ENCODE data around the gene BATF3.
"Not testable (repeated sequence)": the region's sequence is repeated elsewhere in the genome, so short reads cannot be mapped to it uniquely, and the experiment has no call there.

The BATF3 gene

DNA sequence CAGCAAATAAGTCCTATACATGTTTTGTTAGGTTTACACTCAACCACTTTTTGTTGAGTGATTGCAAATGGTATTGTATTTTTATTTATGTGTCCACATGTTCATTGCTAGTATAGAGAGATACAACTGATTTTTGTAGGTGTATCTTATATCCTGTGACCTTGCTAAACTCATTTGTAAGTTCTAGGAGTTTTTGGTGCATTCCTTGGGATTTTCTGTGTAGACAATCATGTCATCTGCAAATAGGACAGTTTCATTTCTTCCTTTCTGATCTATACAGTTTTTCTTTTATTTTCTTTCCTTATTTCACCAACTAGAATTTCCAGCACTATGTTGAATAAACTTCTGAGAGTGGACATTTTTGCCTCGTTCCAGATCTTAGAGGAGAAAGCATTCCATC lies 16.5 kb upstream of the BATF3 start:
- no peaks in the 10 kb centered on the region for H3K27me3 ChIP-seq (ENCODE audit: insufficient read depth, low read length, poor library complexity, severe bottlenecking)
- no peaks in the 10 kb centered on the region for H3K9me2 ChIP-seq (replicated peaks; ENCODE audit: low read depth, low read length)
- H3K4me3 ChIP-seq (ENCODE audit: low read length, poor library complexity, severe bottlenecking), result no peak overlapping the region
- no peaks in the 10 kb centered on the region for H4K20me1 ChIP-seq (ENCODE audit: insufficient read depth, low read length, poor library complexity, severe bottlenecking)
- no peaks in the 10 kb centered on the region for H3F3A ChIP-seq (ENCODE audit: low read depth)
- H3K79me2 ChIP-seq (ENCODE audit: insufficient read depth, low read length), result no peaks in the 10 kb centered on the region
- H2AFZ ChIP-seq (ENCODE audit: low read length), result no peak overlapping the region
- no peaks in the 10 kb centered on the region for H3K9me3 ChIP-seq (ENCODE audit: insufficient read depth, low read depth, low read length)
- no peak overlapping the region for H3K9ac ChIP-seq (ENCODE audit: low read depth, low read length, poor library complexity, severe bottlenecking)
- no peak overlapping the region for H3K4me2 ChIP-seq (ENCODE audit: low read depth, low read length, poor library complexity, severe bottlenecking)
- TF ChIP-seq, protein P1, sequence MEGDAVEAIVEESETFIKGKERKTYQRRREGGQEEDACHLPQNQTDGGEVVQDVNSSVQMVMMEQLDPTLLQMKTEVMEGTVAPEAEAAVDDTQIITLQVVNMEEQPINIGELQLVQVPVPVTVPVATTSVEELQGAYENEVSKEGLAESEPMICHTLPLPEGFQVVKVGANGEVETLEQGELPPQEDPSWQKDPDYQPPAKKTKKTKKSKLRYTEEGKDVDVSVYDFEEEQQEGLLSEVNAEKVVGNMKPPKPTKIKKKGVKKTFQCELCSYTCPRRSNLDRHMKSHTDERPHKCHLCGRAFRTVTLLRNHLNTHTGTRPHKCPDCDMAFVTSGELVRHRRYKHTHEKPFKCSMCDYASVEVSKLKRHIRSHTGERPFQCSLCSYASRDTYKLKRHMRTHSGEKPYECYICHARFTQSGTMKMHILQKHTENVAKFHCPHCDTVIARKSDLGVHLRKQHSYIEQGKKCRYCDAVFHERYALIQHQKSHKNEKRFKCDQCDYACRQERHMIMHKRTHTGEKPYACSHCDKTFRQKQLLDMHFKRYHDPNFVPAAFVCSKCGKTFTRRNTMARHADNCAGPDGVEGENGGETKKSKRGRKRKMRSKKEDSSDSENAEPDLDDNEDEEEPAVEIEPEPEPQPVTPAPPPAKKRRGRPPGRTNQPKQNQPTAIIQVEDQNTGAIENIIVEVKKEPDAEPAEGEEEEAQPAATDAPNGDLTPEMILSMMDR (conservative IDR thresholded peaks at IDR 0.05; ENCODE audit: low read length), result no peak
- no peak for TF ChIP-seq EZH2phosphoT487 (IDR thresholded peaks at IDR 0.05; ENCODE audit: borderline replicate concordance)
- H3K36me3 ChIP-seq (ENCODE audit: insufficient read depth, low read length), result no peaks in the 10 kb centered on the region
- no peaks in the 10 kb centered on the region for H3K4me1 ChIP-seq (ENCODE audit: insufficient read depth, low read length, poor library complexity, severe bottlenecking)

DNA sequence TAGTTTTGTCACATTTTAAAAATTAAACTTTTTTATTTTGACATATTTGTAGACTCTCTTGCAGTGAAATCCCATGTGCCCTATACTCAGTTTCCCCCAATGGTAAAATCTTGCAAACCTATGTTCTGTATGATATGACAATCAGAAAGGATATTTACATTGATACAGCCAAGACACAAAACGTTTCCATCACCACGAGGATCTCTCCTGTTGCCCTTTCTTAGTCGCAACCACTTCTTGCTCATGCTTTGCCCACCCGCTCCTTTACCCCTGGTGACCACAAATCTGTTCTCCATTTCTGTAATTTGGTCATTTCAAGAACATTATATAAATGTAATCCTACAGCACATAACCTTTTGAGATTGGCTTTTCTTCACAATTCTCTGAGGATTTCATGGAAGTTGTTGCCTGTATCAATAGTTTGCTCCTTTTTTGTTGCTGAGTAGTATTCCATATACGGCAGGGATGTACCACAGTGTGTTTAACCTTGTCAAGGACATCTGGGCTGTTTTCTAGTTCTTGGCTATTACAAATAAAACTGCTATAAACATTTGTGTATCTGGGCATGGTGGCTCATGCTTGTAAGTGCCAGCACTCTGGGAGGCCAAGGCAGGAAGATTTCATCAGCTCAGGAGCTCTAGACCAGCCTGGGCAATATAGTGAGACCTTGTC lies 14.0 kb upstream of the BATF3 start:
- TF ChIP-seq EZH2phosphoT487 (IDR thresholded peaks at IDR 0.05; ENCODE audit: borderline replicate concordance), result no peak
- no peaks in the 10 kb centered on the region for H4K20me1 ChIP-seq (ENCODE audit: insufficient read depth, low read length, poor library complexity, severe bottlenecking)
- H3K27me3 ChIP-seq (ENCODE audit: insufficient read depth, low read length, poor library complexity, severe bottlenecking), result no peaks in the 10 kb centered on the region

DNA sequence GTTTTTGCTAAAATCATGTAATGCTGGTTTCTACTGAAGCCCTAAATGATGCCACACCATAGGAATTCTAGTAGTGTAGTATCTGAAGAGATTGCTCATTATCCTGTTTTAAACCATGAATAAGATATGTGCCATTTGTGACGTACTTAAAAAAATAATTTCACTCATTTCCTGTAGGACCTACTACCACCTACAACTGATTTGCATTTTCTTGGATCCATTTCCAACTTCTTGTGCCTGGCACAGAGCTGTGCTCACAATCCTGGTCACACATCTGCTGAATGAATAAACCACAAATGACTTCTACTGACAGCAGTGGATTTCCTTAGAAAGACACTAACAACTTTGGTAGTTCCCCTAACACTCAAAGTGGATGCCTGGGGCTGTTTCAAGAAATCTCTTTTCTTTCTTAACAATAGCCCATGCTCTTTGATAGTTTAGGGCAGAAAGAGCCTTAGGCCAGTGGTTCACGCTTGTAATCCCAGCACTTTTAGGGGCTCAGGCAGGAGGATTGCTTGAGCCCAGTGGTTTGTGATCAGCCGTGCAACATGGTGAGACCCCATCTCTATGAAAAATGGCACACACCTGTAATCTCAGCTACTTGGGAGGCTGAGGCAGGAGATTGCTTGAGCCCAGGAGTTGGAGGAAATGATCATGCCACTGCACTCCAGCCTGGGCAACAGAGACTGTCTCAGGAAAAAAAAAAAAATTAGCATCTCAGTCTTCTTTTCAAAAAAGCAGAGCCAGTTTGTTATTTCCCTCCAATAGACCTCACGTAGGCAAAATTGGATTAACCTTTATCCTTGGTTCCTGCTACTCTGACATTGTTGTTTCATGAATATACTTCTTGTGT lies 13.0 kb upstream of the BATF3 start:
- Histone ChIP-seq H3K27me3 (ENCODE audit: insufficient read depth, low read length, poor library complexity, severe bottlenecking) (no peaks in the 10 kb centered on the region), H3F3A (ENCODE audit: low read depth) (no peaks in the 10 kb centered on the region), H3K4me1 (ENCODE audit: insufficient read depth, low read length, poor library complexity, severe bottlenecking) (no peaks in the 10 kb centered on the region), H3K79me2 (ENCODE audit: insufficient read depth, low read length) (no peaks in the 10 kb centered on the region), H3K4me3 (ENCODE audit: low read length, poor library complexity, severe bottlenecking) (no peak overlapping the region), H3K4me2 (ENCODE audit: low read depth, low read length, poor library complexity, severe bottlenecking) (no peak overlapping the region), H3K9me3 (ENCODE audit: insufficient read depth, low read depth, low read length) (no peaks in the 10 kb centered on the region), H3K9me2 (replicated peaks; ENCODE audit: low read depth, low read length) (no peaks in the 10 kb centered on the region), H4K20me1 (ENCODE audit: insufficient read depth, low read length, poor library complexity, severe bottlenecking) (no peaks in the 10 kb centered on the region), H3K36me3 (ENCODE audit: insufficient read depth, low read length) (no peaks in the 10 kb centered on the region), H2AFZ (ENCODE audit: low read length) (no peak overlapping the region), H3K9ac (ENCODE audit: low read depth, low read length, poor library complexity, severe bottlenecking) (no peak overlapping the region)
- TF ChIP-seq, protein P1 (conservative IDR thresholded peaks at IDR 0.05; ENCODE audit: low read length), result no peak
- no peak for TF ChIP-seq EZH2phosphoT487 (IDR thresholded peaks at IDR 0.05; ENCODE audit: borderline replicate concordance)

More for the DNA sequence above, 14.0 kb upstream of the BATF3 start:
- H3K9me3 ChIP-seq (ENCODE audit: insufficient read depth, low read depth, low read length), result no peaks in the 10 kb centered on the region
- no peaks in the 10 kb centered on the region for H3K9me2 ChIP-seq (replicated peaks; ENCODE audit: low read depth, low read length)
- no peaks in the 10 kb centered on the region for H3F3A ChIP-seq (ENCODE audit: low read depth)
- H3K4me2 ChIP-seq (ENCODE audit: low read depth, low read length, poor library complexity, severe bottlenecking), result no peak overlapping the region
- H3K9ac ChIP-seq (ENCODE audit: low read depth, low read length, poor library complexity, severe bottlenecking), result no peak overlapping the region
- no peaks in the 10 kb centered on the region for H3K4me1 ChIP-seq (ENCODE audit: insufficient read depth, low read length, poor library complexity, severe bottlenecking)
- no peak overlapping the region for H3K4me3 ChIP-seq (ENCODE audit: low read length, poor library complexity, severe bottlenecking)
- no peaks in the 10 kb centered on the region for H3K36me3 ChIP-seq (ENCODE audit: insufficient read depth, low read length)
- H3K79me2 ChIP-seq (ENCODE audit: insufficient read depth, low read length), result no peaks in the 10 kb centered on the region
- H2AFZ ChIP-seq (ENCODE audit: low read length), result no peak overlapping the region

DNA sequence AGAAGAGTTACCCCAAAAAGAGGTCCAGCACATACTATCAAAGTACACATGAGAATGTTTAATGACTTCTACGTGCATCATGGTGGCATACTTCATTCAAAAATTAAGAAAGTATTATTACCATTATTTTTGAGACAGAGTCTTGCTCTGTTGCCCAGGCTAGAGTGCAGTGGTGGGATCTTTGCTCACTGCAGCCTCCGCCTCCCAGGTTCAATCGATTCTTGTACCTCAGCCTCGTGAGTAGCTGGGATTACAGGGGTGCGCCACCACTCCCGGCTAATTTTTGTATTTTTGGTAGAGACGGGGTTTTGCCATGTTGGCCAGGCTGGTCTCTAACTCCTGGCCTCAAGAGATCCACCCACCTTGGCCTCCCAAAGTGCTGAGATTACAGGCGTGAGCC lies 12.3 kb upstream of the BATF3 start:
- not testable (repeated sequence) for H2AFZ ChIP-seq (ENCODE audit: low read length); H3F3A ChIP-seq (ENCODE audit: low read depth); H3K36me3 ChIP-seq (ENCODE audit: insufficient read depth, low read length); H3K4me1 ChIP-seq (ENCODE audit: insufficient read depth, low read length, poor library complexity, severe bottlenecking); H4K20me1 ChIP-seq (ENCODE audit: insufficient read depth, low read length, poor library complexity, severe bottlenecking); H3K4me3 ChIP-seq (ENCODE audit: low read length, poor library complexity, severe bottlenecking); H3K79me2 ChIP-seq (ENCODE audit: insufficient read depth, low read length); H3K27me3 ChIP-seq (ENCODE audit: insufficient read depth, low read length, poor library complexity, severe bottlenecking); H3K9me2 ChIP-seq (replicated peaks; ENCODE audit: low read depth, low read length); H3K4me2 ChIP-seq (ENCODE audit: low read depth, low read length, poor library complexity, severe bottlenecking); H3K9me3 ChIP-seq (ENCODE audit: insufficient read depth, low read depth, low read length); H3K9ac ChIP-seq (ENCODE audit: low read depth, low read length, poor library complexity, severe bottlenecking)
